ENCODE data around the gene GTPBP6.
"Not testable (repeated sequence)": the region's sequence is repeated elsewhere in the genome, so short reads cannot be mapped to it uniquely, and the experiment has no call there.

The GTPBP6 gene

DNA sequence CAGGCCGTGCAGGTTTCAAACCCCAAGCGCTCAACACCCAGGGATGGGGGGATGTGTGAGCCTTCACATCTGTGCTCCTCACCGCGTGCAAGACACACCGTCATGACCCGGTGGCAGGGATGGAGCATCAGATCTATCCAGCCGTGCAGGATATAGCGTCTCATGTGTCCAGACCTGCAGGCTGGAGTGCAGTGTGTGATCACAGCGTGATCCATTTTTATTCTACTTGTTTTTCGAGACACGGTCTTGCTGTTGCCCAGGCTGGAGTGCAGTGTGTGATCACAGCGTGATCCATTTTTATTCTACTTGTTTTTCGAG, 32.7 kb upstream of the GTPBP6 start:
- not testable (repeated sequence) for DNase-seq

GRCh38 chrX:350534-351323, 32.1 kb upstream of the GTPBP6 start:
- DNase-seq: no peak

GRCh38 chrX:350148-350533, 31.5 kb upstream of the GTPBP6 start:
- DNase-seq: no peak

DNA sequence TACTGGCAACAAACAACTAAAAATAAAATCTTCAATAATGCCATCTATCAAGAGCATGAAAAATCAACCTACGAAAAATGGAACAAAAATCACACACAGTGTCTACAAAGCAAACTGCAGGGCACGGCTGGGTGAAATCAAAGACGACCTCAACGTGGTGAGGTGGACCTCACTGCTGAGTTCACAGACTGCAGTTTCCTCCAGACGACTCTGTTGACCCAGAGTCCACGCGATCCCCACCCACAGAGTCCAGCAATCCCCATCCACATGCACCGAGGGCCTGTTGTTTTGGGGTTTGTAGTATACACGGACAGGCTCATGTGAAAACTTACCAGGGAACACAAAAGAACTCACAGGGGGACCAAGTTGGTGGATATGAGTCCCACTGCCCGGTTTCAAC, 31.1 kb upstream of the GTPBP6 start:
- no peak for DNase-seq

GRCh38 chrX:349196-349595, 30.6 kb upstream of the GTPBP6 start:
- DNase-seq: no peak

DNA sequence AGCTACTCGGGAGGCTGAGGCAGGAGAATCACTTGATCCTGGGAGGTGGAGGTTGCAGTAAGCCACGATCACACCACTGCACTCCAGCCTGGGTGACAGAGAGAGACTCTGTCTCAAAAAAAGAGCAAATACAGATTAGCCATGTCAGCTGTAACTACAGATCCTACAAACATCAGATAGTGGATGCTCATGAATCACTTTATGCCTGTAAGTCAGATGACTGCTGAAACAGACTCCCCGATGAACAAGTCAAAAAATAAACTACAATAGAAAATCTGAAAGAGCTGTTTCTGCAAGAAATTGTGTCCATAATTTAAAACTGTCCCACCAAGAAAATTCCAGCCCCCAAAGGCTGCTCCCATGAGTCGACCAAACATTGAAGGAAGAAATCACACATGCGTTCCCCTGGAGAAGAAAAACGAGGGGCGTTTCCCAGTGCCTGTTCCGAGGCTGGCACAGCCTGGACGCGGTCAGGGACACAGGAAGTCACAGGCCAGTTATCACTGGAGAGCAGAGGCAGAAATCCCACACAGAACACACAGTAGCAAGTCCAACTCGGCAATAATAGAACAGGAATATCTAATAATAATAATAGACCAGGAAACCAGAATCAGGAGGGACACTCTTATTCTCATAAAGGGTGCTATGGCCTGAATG, 30.0 kb upstream of the GTPBP6 start:
- no peak for DNase-seq

DNA sequence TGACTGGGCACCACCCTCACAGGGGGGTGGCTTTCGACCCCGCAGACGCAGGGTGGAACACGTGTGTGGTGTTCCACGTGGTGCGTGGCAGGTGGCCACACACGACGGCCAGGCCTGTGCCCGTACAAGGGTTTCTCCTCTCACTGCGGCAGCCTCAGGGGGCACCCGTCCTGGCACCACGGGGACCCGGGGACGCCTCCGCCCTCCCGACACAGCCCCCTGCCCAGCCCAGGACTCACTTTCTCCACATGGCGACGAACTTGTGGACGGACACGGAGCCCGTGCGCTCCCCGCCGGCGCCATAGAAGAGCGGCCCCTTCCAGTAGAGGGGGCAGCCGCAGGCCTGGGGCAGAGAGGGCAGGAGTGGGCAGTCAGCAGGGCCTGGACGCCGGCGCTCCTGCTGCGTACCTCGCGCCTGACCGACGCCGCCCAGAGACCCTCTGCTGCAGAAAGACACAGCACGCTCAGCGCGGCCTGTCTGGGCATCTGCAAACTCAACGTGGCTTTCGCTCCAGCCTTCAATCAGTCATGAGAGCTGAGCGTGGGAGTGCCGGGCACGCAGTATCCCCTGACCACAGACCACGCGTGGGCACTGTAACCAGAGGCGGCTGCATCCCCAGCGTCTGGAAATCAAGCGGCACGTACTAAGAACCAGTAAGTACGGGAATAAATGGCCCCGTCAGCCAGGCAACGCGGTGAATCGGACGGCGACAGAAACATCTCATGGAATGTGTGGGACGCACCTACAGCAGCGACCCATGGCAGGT, 28.9 kb upstream of the GTPBP6 start:
- DNase-seq: no peak

- DNase-seq: no peak
These were observed 27.6 kb upstream of the GTPBP6 start for GRCh38 chrX:346034-346813.

DNA sequence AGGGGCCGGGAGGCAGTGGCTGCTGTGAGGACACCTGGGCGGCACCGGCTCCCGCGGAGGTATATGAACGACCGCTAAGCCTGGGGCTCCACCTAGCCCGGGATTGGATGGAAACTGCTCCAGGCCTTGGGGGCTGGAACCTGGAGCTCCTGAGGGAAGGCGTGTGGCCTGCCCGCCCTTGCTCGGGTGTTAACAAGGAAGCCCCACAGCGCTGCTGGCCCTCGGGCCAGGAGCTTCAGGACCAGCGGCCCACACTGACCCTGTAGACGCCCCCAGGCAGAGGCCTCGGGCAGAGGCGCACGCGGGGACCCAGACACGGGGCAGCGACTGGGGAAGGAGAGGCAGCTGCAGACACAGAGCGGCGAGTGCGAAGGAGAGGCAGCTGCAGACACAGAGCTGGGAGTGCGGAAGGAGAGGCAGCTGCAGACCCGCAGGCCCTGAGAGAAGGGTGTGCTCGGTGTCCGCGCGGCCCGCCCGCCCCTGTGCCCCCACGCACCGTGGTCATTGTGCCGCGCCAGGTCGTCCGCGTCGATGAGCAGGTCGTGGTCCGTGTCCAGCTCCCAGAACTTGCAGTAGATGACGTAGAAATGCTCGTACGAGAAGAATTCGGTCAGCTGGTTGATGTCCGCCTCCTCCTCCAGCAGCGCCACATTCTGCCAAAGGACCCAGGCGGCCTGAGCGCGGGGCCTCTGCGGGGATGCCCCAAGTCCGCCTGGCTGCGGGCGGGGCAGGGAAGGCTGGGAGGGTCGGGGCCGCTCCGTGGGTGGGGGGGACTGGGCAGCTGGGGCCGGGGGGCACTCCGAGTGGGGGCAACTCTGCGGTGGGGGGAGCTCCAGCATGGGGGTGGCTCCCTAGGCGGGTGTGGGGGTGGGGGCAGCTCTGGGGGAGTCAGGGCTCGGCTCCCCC, 26.7 kb upstream of the GTPBP6 start:
- no peak for DNase-seq

- no peak for DNase-seq
These were observed 25.8 kb upstream of the GTPBP6 start for GRCh38 chrX:344371-344901.

GRCh38 chrX:341541-342101, 23.0 kb upstream of the GTPBP6 start:
- no peak for DNase-seq

GRCh38 chrX:340641-341423, 22.2 kb upstream of the GTPBP6 start:
- no peak for DNase-seq

- DNase-seq: no peak
These were observed 21.5 kb upstream of the GTPBP6 start for GRCh38 chrX:340121-340520.

- DNase-seq: no peak
These were observed 20.3 kb upstream of the GTPBP6 start for GRCh38 chrX:338836-339400.

- no peak for DNase-seq
These were observed 19.8 kb upstream of the GTPBP6 start for GRCh38 chrX:338281-338835.

DNA sequence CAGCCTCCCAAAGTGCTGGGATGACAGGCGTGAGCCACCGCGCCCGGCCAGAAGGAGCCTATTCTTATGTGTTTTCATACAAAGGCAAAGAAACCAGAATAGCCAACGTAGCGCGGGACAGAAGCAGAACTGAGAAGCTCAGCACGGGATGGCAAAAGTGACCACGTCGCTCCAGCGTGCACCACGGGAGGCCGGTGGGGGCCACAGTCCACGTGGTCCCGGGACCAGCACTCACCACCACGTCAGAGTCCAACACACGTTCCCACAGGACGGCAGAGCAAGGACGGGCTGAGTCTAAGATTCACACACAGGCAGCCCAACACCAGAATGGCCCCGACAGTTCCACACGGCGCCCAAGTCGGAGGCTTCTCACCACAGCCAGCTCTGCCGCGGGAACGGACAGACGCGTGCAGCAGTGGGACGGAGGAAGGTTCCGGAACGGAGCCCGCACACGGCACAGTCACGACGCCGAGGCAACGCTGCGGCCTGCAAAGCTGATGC, 18.8 kb upstream of the GTPBP6 start:
- DNase-seq: no peak

DNA sequence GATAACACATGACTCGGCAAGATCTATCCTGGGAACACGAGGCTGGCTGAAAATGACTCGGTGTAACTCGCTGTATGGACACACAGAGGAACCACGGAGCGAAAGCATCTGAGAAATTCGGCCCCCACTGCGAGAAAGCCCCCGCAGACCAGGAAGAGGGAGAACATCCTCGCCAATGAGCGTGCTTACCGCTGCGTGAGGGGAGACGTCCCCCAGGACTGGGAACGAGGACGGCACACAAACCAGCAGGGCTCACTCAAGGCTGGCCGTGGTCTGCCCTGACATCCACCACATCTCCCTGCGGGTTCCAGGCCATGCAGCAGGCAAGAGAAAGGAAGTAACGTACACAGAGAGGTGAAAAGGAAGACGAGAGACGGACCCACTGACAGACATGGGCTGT, 17.6 kb upstream of the GTPBP6 start:
- no peak for DNase-seq

GRCh38 chrX:335758-336155, 17.2 kb upstream of the GTPBP6 start:
- no peak for DNase-seq

DNA sequence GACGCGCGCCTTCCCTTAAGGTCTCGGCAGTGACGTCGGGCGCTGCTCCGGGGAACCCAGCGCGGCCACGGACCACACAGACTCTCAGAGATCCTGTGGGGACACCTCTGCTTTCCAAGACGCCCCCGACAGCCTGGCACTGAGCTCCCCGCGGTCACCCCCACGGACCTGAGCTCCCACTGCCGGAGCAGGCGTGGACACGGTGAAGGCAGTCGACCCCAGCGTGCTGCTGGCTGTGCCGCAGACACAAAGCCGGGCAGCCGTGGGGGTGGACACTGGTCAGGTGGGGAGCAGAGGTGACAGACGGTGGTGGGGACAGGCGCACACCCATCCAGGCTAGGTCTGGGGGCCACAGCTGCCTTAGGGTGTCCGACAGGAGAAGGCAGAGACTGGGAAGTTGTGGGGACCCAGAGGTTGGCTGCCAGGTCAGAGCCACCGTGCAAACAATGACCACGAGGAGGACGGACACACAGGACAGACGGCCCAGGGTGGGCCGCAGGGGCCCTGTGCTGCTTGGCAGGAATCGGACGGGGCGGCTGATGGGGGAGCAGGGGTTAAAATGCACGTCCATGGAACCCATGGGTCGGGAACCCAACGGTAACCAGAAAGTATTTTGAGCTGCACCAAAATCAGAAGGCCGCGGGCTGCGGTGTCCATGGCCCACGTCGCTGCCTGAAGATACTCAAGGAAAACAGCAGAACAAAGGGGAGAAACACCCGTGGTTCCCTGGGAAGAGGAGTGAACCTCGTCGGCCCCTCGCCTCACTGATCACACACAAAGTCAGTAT, 16.6 kb upstream of the GTPBP6 start:
- no peak for DNase-seq

Measured in DMS79 treated with DMSO at 0.1 percent for 48 hours (cell line).